GM18502 (cell line): Measurements from ENCODE around the gene WASHC4.

Experiments
- ATAC-seq: cut with Tn5 transposase; IDR thresholded peaks from one replicate; pipeline ENCODE4 v1.9.1; 2021; ENCODE audit warnings: mild to moderate bottlenecking; ENCODE audit not compliant: unreplicated experiment, poor library complexity

The WASHC4 gene

GRCh38 chr12:105204916-105205315, 97.4 kb downstream of the WASHC4 start:
- ATAC-seq: no peak

GRCh38 chr12:105205322-105206048, 98.0 kb downstream of the WASHC4 start:
- no peak for ATAC-seq

GRCh38 chr12:105206686-105207374, 99.3 kb downstream of the WASHC4 start:
- ATAC-seq: no peak

GRCh38 chr12:105209091-105209490, 101.6 kb downstream of the WASHC4 start:
- no peak for ATAC-seq

GRCh38 chr12:105212438-105212837, 104.9 kb downstream of the WASHC4 start:
- ATAC-seq: no peak

- ATAC-seq: no peak
Measured at GRCh38 chr12:105214148-105214547, 106.6 kb downstream of the WASHC4 start.

GRCh38 chr12:105214670-105215375, 107.3 kb downstream of the WASHC4 start:
- ATAC-seq: no peak

GRCh38 chr12:105218434-105218833, 110.9 kb downstream of the WASHC4 start:
- no peak for ATAC-seq
